ENCODE data around the gene OVAAL.

Gene OVAAL

GRCh38 chr1:180612632-180613031, 53.9 kb downstream of the OVAAL start:
- Mint-ChIP-seq H3K9me3 (no peaks in the 10 kb centered on the region), H3K4me3 (no peak overlapping the region), H3K27me3 (ENCODE audit: low read depth) (no peaks in the 10 kb centered on the region), H3K36me3 (ENCODE audit: low read depth) (no peaks in the 10 kb centered on the region), H3K4me1 (peaks cover 7% of the 10 kb centered on the region), H3K27ac (no peak overlapping the region)
- no peak for TF ChIP-seq CTCF (IDR thresholded peaks at IDR 0.05; ENCODE audit: unreplicated experiment in 3 of 3)

GRCh38 chr1:180614730-180615129, 56.0 kb downstream of the OVAAL start:
- no peaks in the 10 kb centered on the region for H3K36me3 Mint-ChIP-seq (ENCODE audit: low read depth)
- H3K27ac Mint-ChIP-seq: no peak overlapping the region
- peaks cover 7% of the 10 kb centered on the region for H3K4me1 Mint-ChIP-seq
- no peak overlapping the region for H3K4me3 Mint-ChIP-seq
- no peak for TF ChIP-seq CTCF (IDR thresholded peaks at IDR 0.05; ENCODE audit: unreplicated experiment in 3 of 3)
- H3K9me3 Mint-ChIP-seq: no peaks in the 10 kb centered on the region
- no peaks in the 10 kb centered on the region for H3K27me3 Mint-ChIP-seq (ENCODE audit: low read depth)

- Mint-ChIP-seq H3K9me3 (no peaks in the 10 kb centered on the region), H3K27me3 (ENCODE audit: low read depth) (no peaks in the 10 kb centered on the region), H3K4me1 (peaks cover 7% of the 10 kb centered on the region), H3K36me3 (ENCODE audit: low read depth) (no peaks in the 10 kb centered on the region), H3K27ac (no peak overlapping the region), H3K4me3 (no peak overlapping the region)
- no peak for TF ChIP-seq CTCF (IDR thresholded peaks at IDR 0.05; ENCODE audit: unreplicated experiment in 3 of 3)
These were observed 56.9 kb downstream of the OVAAL start for GRCh38 chr1:180615493-180616290.
